Measurements from ENCODE around the gene PFKP.

Gene PFKP

DNA sequence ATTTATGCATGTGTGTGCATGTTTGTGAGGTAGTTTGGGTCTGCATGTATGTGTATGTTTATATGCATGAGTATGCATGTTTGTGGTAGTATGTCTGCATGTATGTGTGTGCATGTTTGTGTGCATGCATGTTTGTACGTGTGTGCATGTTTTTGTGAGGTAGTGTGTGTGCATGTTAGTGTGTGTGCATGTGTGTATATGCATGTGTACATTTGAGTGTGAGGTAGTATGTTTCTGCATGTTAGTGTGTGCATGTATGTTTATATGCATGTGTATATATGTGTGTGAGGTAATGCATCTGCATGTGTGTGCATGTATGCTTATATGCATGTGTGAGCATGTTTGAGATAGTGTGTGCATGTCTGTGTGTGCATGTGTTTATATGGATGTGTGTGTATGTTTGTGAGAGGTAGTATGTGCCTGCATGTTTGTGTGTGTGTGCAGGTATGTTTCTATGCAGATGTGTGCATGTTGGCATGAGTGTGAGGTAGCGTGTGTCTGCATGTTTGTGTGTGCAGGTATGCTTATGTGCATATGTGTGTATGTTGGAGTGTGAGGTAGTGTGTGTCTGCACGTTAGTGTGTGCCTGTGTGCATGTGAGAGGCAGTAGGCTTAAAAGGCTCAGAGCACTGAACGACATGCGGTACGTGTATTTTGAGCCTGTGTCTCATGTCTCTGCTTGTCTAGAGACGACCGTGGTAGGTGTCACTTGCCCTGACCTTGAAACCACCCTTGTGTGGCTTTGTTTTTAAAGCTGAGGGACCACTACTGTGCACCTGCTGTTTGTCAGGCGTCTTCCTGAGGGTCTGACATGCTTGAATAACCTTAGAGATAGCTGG lies 43.7 kb downstream of the PFKP start:
- peaks cover 64% of the 10 kb centered on the region for H3K36me3 ChIP-seq (replicated peaks)
- in situ Hi-C loops (cut with HindIII; ENCODE audit: low pct_ligation_motif_present, low sequenced_read_pairs) = no loop called here
- no peak overlapping the region for H3K27ac ChIP-seq
- H3K4me3 ChIP-seq (ENCODE audit: low read depth, low read length) = no peak overlapping the region
- no peak for TF ChIP-seq CTCF (IDR thresholded peaks at IDR 0.05; ENCODE audit: low read depth, low read length, missing control alignments)
- no peak for DNase-seq
- H3K27me3 ChIP-seq (replicated peaks) = no peaks in the 10 kb centered on the region

- no peak for TF ChIP-seq CTCF (IDR thresholded peaks at IDR 0.05; ENCODE audit: low read depth, low read length, missing control alignments)
- DNase-seq = no peak
- Histone ChIP-seq H3K27me3 (replicated peaks) (no peaks in the 10 kb centered on the region), H3K27ac (peak overlapping the region; percentile 53), H3K4me3 (ENCODE audit: low read depth, low read length) (no peak overlapping the region), H3K36me3 (replicated peaks) (peaks cover 68% of the 10 kb centered on the region)
- in situ Hi-C loops (cut with HindIII; ENCODE audit: low pct_ligation_motif_present, low sequenced_read_pairs) = no loop called here
These were observed 44.3 kb downstream of the PFKP start for GRCh38 chr10:3111621-3112163.

DNA sequence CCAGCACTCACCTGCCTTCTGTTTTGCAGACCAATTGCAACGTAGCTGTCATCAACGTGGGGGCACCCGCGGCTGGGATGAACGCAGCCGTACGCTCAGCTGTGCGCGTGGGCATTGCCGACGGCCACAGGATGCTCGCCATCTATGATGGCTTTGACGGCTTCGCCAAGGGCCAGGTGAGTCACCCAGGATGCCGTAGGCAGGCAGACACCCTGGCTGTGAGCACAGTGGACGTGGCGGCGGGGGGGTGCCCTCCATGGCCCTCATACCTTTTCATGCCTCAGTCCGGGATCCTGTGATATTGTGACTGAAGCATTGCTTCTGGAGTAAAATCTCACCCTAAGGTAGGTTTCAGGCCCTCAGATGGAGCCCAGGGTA lies 46.0 kb downstream of the PFKP start:
- DNase-seq = no peak
- in situ Hi-C loops (cut with HindIII; ENCODE audit: low pct_ligation_motif_present, low sequenced_read_pairs) = no loop called here

DNA sequence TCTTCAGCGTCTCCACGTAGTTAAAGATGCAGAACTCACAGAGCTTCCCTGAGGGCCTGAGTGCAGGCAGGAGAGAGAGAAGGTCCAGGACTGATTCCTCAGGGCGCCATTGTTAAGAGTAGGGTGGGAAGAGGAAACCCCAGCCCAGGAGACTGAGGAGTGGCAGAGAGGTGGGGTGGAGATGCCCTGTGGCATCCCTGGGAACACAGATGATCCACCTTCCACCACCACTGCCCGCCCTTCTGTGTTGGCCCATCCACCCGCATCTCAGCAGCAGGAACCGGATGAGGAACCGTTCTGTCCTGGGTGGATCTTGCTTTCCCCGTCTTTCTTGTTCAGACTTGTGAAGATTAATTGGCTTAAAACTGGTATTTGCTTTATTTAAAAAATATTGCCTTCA lies 48.3 kb downstream of the PFKP start:
- H3K27ac ChIP-seq = no peak overlapping the region
- H3K27me3 ChIP-seq (replicated peaks) = no peaks in the 10 kb centered on the region
- in situ Hi-C loops (cut with HindIII; ENCODE audit: low pct_ligation_motif_present, low sequenced_read_pairs) = no loop called here
- DNase-seq = no peak
- peaks cover 67% of the 10 kb centered on the region for H3K36me3 ChIP-seq (replicated peaks)
- no peak for TF ChIP-seq CTCF (IDR thresholded peaks at IDR 0.05; ENCODE audit: low read depth, low read length, missing control alignments)
- H3K4me3 ChIP-seq (ENCODE audit: low read depth, low read length) = no peak overlapping the region

More for the DNA sequence above, 46.0 kb downstream of the PFKP start:
- H3K27me3 ChIP-seq (replicated peaks) = no peaks in the 10 kb centered on the region
- H3K36me3 ChIP-seq (replicated peaks) = peaks cover 77% of the 10 kb centered on the region
- H3K4me3 ChIP-seq (ENCODE audit: low read depth, low read length) = no peak overlapping the region
- no peak for TF ChIP-seq CTCF (IDR thresholded peaks at IDR 0.05; ENCODE audit: low read depth, low read length, missing control alignments)
- no peak overlapping the region for H3K27ac ChIP-seq

- DNase-seq = no peak
- peaks cover 57% of the 10 kb centered on the region for H3K36me3 ChIP-seq (replicated peaks)
- no peak overlapping the region for H3K4me3 ChIP-seq (ENCODE audit: low read depth, low read length)
- no peaks in the 10 kb centered on the region for H3K27me3 ChIP-seq (replicated peaks)
- in situ Hi-C loops (cut with HindIII; ENCODE audit: low pct_ligation_motif_present, low sequenced_read_pairs) = no loop called here
- no peak for TF ChIP-seq CTCF (IDR thresholded peaks at IDR 0.05; ENCODE audit: low read depth, low read length, missing control alignments)
- no peak overlapping the region for H3K27ac ChIP-seq
These were observed 49.3 kb downstream of the PFKP start for GRCh38 chr10:3116508-3117100.

Data from brain microvascular endothelial cell (primary cell).